Measurements from ENCODE around the gene OR7G1.

GRCh38 chr19:9115307-9115813, at the start of gene OR7G1:
- TF ChIP-seq CBX8 (IDR thresholded peaks at IDR 0.05) (no peak), ZNF302 (CRISPR knock-in tag; IDR thresholded peaks at IDR 0.05) (no peak), SMC3 (IDR thresholded peaks at IDR 0.05) (no peak), MAX (IDR thresholded peaks at IDR 0.05) (no peak), RAD21 (conservative IDR thresholded peaks at IDR 0.05 in 1 of 2, IDR thresholded peaks at IDR 0.05 in 1 of 2) (no peak), TP53 (CRISPR knock-in tag; IDR thresholded peaks at IDR 0.05) (no peak), JUN (IDR thresholded peaks at IDR 0.05) (no peak), PBX3 (IDR thresholded peaks at IDR 0.05) (no peak), RFX5 (IDR thresholded peaks at IDR 0.05) (no peak), ZC3H11A (IDR thresholded peaks at IDR 0.05) (no peak), CBX2 (IDR thresholded peaks at IDR 0.05; ENCODE audit: borderline replicate concordance, low read depth) (no peak), CEBPB (IDR thresholded peaks at IDR 0.05) (no peak), POLR2A (IDR thresholded peaks at IDR 0.05; ENCODE audit: low read length) (no peak)
- TF ChIP-seq, protein P1, sequence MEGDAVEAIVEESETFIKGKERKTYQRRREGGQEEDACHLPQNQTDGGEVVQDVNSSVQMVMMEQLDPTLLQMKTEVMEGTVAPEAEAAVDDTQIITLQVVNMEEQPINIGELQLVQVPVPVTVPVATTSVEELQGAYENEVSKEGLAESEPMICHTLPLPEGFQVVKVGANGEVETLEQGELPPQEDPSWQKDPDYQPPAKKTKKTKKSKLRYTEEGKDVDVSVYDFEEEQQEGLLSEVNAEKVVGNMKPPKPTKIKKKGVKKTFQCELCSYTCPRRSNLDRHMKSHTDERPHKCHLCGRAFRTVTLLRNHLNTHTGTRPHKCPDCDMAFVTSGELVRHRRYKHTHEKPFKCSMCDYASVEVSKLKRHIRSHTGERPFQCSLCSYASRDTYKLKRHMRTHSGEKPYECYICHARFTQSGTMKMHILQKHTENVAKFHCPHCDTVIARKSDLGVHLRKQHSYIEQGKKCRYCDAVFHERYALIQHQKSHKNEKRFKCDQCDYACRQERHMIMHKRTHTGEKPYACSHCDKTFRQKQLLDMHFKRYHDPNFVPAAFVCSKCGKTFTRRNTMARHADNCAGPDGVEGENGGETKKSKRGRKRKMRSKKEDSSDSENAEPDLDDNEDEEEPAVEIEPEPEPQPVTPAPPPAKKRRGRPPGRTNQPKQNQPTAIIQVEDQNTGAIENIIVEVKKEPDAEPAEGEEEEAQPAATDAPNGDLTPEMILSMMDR (IDR thresholded peaks at IDR 0.05), result no peak

All from A549 (cell line).